Activated CD8-positive, alpha-beta T cell treated with anti-CD3 and anti-CD28 coated beads for 36 hours (primary cell): Measurements from ENCODE around the gene RCSD1. TPM values are rescaled to one million over a fixed set of nuclear protein-coding genes. Genes with fewer than 3 reads are reported as not detected.

Experiments
- ATAC-seq: fragments of 200-7000 bp; cut with Tn5 transposase; one replicate; pipeline ENCODE4 v1.10.0; 2021; ENCODE audit warnings: mild to moderate bottlenecking, moderate library complexity
- CTCF ChIA-PET: fragments of 350-600 bp; sonication (Branson Sonifier 250); formaldehyde crosslinking; loops from one replicate; lab custom pipeline; 2021; ENCODE audit warnings: antibody characterized with exemption; lab: Charles Lee
- POLR2A ChIA-PET: fragments of 350-600 bp; sonication (Branson Sonifier 250); formaldehyde crosslinking; loops from one replicate; lab custom pipeline; 2021; ENCODE audit warnings: antibody characterized with exemption; lab: Charles Lee
- DNase-seq: peaks from one replicate; pipeline ENCODE4 v3.0.0-alpha.2; 2020
- H3K27ac Mint-ChIP-seq: one replicate; pipeline ENCODE4 v1.8.0; 2021; ENCODE audit warnings: mild to moderate bottlenecking, mixed read lengths
- H3K27me3 Mint-ChIP-seq: one replicate; pipeline ENCODE4 v1.8.0; 2021; ENCODE audit warnings: mixed read lengths
- H3K36me3 Mint-ChIP-seq: one replicate; pipeline ENCODE4 v1.8.0; 2021; ENCODE audit warnings: low read depth, mixed read lengths
- H3K4me1 Mint-ChIP-seq: one replicate; pipeline ENCODE4 v1.8.0; 2021; ENCODE audit warnings: low read depth, mixed read lengths
- H3K4me3 Mint-ChIP-seq: one replicate; pipeline ENCODE4 v1.8.0; 2021; ENCODE audit warnings: mild to moderate bottlenecking, moderate library complexity, mixed read lengths
- H3K9me3 Mint-ChIP-seq: one replicate; pipeline ENCODE4 v1.8.0; 2021; ENCODE audit warnings: mixed read lengths
- intact Hi-C: fragments of 100-400 bp; cut with micrococcal nuclease; formaldehyde crosslinking; loops from one replicate; pipeline ENCODE4 v1.10.0; 2022
- total RNA-seq, 2 experiments: library from RNA; stranded (reverse); gene quantifications; one replicate each; pipeline ENCODE4 v1.2.3, GENCODE V29; 2021
- TF ChIP-seq, protein P1 (sequence below): fragments of 200-600 bp; IDR thresholded peaks from one replicate; pipeline ENCODE4 v1.8.0; 2022; ENCODE audit warnings: antibody characterized with exemption, mild to moderate bottlenecking

RCSD1 gene
- total RNA-seq, 2 experiments from 2014 or later = 66.4 to 67.9 TPM

GRCh38 chr1:167705250-167705649 is 75.2 kb downstream of the RCSD1 start:
- TF ChIP-seq, protein P1, sequence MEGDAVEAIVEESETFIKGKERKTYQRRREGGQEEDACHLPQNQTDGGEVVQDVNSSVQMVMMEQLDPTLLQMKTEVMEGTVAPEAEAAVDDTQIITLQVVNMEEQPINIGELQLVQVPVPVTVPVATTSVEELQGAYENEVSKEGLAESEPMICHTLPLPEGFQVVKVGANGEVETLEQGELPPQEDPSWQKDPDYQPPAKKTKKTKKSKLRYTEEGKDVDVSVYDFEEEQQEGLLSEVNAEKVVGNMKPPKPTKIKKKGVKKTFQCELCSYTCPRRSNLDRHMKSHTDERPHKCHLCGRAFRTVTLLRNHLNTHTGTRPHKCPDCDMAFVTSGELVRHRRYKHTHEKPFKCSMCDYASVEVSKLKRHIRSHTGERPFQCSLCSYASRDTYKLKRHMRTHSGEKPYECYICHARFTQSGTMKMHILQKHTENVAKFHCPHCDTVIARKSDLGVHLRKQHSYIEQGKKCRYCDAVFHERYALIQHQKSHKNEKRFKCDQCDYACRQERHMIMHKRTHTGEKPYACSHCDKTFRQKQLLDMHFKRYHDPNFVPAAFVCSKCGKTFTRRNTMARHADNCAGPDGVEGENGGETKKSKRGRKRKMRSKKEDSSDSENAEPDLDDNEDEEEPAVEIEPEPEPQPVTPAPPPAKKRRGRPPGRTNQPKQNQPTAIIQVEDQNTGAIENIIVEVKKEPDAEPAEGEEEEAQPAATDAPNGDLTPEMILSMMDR = no peak

GRCh38 chr1:167706363-167706762 is 76.3 kb downstream of the RCSD1 start:
- ATAC-seq (no peak), DNase-seq (no peak)
- Mint-ChIP-seq H3K27me3 (no peaks in the 10 kb centered on the region), H3K36me3 (peaks cover 16% of the 10 kb centered on the region), H3K4me1 (peaks cover 15% of the 10 kb centered on the region), H3K9me3 (no peaks in the 10 kb centered on the region), H3K4me3 (no peak overlapping the region), H3K27ac (peak overlapping the region; percentile 31)
- intact Hi-C loops = no loop called here
- CTCF ChIA-PET = interaction anchor here (1.2 to 2.6 kb wide), 6 partner anchors 8 to 376 kb away, joined by 3 to 15 read pairs (median 4); no protein-coding TSS in a partner anchor
- POLR2A ChIA-PET = interaction anchor here (0.9 kb wide), 1 partner anchor 9 kb away, joined by 3 read pairs; no protein-coding TSS in a partner anchor
- TF ChIP-seq, protein P1 = no peak

More at GRCh38 chr1:167705250-167705649, 75.2 kb downstream of the RCSD1 start:
- Mint-ChIP-seq H3K27me3 (no peaks in the 10 kb centered on the region), H3K4me1 (peaks cover 11% of the 10 kb centered on the region), H3K36me3 (peaks cover 16% of the 10 kb centered on the region), H3K27ac (peak overlapping the region; percentile 16), H3K9me3 (no peaks in the 10 kb centered on the region), H3K4me3 (no peak overlapping the region)
- intact Hi-C loops = no loop called here
- CTCF ChIA-PET = interaction anchor here (1.2 to 2.6 kb wide), 4 partner anchors 15 to 377 kb away, joined by 3 to 15 read pairs (median 4); no protein-coding TSS in a partner anchor
- no peak for ATAC-seq
- no peak for DNase-seq
- POLR2A ChIA-PET = no interaction called here

DNA sequence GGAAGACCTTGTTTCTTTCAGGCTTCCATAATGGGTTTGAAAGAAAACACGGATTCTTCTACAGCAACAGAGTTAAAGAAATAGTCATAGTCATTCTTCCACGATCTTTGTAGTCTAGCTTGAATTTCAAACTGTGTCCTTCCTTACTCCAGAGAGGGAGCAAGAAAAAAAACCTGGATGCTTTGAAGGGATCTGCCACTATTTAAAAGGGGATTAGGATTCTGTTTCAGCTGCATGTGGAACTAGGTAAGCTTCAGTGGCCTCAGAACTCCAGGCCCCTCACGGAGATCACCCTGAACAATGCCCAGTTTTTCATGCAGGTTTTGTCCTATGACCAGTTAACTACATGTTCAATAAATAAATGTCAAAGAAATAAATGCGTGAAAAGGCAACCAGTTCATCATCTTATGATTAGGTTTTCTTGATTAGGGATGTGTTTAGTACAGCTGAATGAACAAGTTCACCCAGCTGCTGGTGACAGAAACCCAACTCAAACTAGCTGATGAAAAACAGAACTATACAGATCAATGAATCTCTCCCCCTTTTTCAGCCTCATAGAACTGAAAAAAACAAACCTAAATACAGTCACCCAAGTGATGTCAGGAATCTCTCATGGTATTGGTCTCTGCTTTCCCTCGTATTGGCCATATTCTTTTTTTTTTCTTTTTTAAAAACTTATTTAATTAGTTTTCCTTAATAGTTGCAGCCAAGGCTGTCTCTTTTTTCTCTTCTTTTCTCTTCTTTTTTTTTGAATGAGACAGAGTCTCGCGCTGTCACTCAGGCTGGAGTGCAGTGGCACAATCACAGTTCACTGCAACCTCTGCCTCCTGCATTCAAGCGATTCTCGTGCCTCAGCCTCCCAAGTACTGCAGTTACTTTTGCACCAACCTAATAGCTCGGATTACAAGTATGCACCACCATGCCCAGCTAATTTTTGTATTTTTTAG is 77.2 kb downstream of the RCSD1 start:
- Mint-ChIP-seq H3K4me3 (no peak overlapping the region), H3K36me3 (peaks cover 14% of the 10 kb centered on the region), H3K27ac (peak overlapping the region; percentile 36), H3K4me1 (peaks cover 15% of the 10 kb centered on the region), H3K27me3 (no peaks in the 10 kb centered on the region), H3K9me3 (no peaks in the 10 kb centered on the region)
- intact Hi-C loops = no loop called here
- CTCF ChIA-PET = interaction anchor here (1.2 to 2.3 kb wide), 4 partner anchors 8 to 106 kb away, joined by 3 to 8 read pairs (median 6); no protein-coding TSS in a partner anchor
- DNase-seq (no peak), ATAC-seq (no peak)
- TF ChIP-seq, protein P1 = no peak
- POLR2A ChIA-PET = interaction anchor here (0.6 to 1.0 kb wide), 4 partner anchors 10 to 92 kb away, joined by 3 to 4 read pairs (median 4); no protein-coding TSS in a partner anchor

DNA sequence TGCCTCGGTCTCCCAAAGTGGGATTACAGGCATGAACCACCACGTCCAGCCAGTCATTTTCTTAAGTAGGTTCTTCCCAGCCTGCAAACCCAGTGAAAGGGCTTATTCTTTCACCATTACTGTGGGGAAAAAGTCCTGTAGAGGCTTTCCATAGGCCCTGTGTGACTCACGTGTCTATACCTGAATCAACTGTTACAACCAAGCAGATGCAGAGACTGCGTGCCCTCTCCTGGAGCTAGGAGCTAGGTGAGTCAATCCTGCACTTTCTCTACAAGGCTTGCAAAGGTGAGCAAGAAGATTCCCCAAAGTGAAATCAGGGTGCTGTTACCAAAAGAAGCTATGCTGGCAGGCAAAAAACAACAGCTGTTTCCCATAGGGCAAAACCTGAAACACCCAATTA is 77.9 kb downstream of the RCSD1 start:
- DNase-seq = no peak
- H3K27me3 Mint-ChIP-seq = no peaks in the 10 kb centered on the region
- H3K9me3 Mint-ChIP-seq = no peaks in the 10 kb centered on the region
- no peak for ATAC-seq
- TF ChIP-seq, protein P1 = no peak
- intact Hi-C loops = no loop called here
- peaks cover 12% of the 10 kb centered on the region for H3K36me3 Mint-ChIP-seq
- H3K4me3 Mint-ChIP-seq = no peak overlapping the region
- POLR2A ChIA-PET = interaction anchor here (0.6 to 1.0 kb wide), 2 partner anchors 15 to 56 kb away, joined by 3 to 4 read pairs; no protein-coding TSS in a partner anchor
- CTCF ChIA-PET = interaction anchor here (2.1 to 2.3 kb wide), 2 partner anchors 20 to 107 kb away, joined by 6 to 8 read pairs; no protein-coding TSS in a partner anchor
- H3K4me1 Mint-ChIP-seq = peaks cover 15% of the 10 kb centered on the region
- peak overlapping the region; percentile 10 for H3K27ac Mint-ChIP-seq
